BE2C (cell line): ENCODE measurements around the gene YTHDF1.
A peak's percentile ranks its signal among the peaks of the same experiment; 100 is the strongest.

Source experiments
- DNase-seq: peaks from one replicate; pipeline ENCODE4 v3.0.0-alpha.2; 2020
- H3K27me3 ChIP-seq: fragments of 250-450 bp; sonication (Bioruptor Pico); 2 replicates; pipeline ENCODE4 v1.5.1; 2020; ENCODE audit warnings: mild to moderate bottlenecking
- H3K36me3 ChIP-seq: fragments of 250-450 bp; sonication (Bioruptor Pico); 2 replicates; pipeline ENCODE4 v1.5.1; 2020; ENCODE audit warnings: mild to moderate bottlenecking
- H3K4me1 ChIP-seq: fragments of 250-450 bp; sonication (Bioruptor Pico); 2 replicates; pipeline ENCODE4 v1.5.1; 2020
- H3K4me3 ChIP-seq: 2 replicates; pipeline ENCODE4 v1.5.1; 2011; ENCODE audit warnings: low read depth, low read length
- H3K9me3 ChIP-seq: fragments of 250-450 bp; sonication (Bioruptor Pico); 2 replicates; pipeline ENCODE4 v1.5.1; 2020
- TF ChIP-seq, protein P1 (sequence below): IDR thresholded peaks from 2 replicates; pipeline ENCODE4 v1.5.1; 2012; ENCODE audit warnings: mild to moderate bottlenecking, low read depth, low read length

Gene YTHDF1

DNA sequence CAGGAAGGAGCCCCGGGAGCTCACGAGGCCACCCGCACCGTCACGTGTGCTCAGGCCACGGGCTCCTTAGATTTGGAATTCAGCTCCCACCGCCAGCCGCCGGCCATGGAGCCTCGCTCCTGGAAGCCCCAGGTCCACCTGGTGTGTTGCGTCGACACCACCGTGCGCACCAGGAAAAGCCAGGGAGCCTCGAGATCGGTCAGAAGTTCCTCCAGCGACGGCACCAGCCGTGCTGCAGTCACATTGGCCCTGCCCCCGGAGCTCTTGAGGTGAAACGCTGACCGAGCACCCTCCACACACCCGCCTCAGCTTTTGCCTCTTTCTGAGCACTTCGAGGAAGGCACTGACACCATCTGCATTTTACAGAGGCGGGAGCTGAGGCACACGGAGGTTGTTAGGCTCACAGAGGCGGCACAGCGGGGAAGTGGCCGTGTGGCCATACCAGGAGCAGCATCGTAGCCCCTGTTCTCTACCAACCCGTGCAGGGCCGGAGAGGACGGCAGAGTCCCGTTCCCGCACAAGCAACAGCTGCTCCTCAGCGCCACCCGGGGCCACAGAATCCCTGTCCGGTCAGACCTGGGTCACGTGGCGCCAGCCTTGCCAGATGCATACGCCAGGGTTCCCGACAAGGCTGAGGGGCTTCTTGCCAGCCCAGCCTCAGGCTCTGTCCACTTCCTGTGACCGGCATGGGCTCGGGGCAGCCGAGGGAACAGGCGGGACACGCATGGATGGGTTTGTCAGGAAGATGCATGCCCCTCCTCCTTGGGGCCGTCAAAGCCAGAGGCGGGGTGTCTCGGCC is 30.8 kb upstream of the YTHDF1 start:
- peaks cover under 1% of the 10 kb centered on the region for H3K27me3 ChIP-seq
- H3K4me3 ChIP-seq = no peak overlapping the region
- TF ChIP-seq, protein P1, sequence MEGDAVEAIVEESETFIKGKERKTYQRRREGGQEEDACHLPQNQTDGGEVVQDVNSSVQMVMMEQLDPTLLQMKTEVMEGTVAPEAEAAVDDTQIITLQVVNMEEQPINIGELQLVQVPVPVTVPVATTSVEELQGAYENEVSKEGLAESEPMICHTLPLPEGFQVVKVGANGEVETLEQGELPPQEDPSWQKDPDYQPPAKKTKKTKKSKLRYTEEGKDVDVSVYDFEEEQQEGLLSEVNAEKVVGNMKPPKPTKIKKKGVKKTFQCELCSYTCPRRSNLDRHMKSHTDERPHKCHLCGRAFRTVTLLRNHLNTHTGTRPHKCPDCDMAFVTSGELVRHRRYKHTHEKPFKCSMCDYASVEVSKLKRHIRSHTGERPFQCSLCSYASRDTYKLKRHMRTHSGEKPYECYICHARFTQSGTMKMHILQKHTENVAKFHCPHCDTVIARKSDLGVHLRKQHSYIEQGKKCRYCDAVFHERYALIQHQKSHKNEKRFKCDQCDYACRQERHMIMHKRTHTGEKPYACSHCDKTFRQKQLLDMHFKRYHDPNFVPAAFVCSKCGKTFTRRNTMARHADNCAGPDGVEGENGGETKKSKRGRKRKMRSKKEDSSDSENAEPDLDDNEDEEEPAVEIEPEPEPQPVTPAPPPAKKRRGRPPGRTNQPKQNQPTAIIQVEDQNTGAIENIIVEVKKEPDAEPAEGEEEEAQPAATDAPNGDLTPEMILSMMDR = peak; percentile 3; the same call in 1 of the 2 replicates
- peaks cover 10% of the 10 kb centered on the region for H3K4me1 ChIP-seq
- DNase-seq = peak; percentile 74
- no peaks in the 10 kb centered on the region for H3K36me3 ChIP-seq
- no peaks in the 10 kb centered on the region for H3K9me3 ChIP-seq

DNA sequence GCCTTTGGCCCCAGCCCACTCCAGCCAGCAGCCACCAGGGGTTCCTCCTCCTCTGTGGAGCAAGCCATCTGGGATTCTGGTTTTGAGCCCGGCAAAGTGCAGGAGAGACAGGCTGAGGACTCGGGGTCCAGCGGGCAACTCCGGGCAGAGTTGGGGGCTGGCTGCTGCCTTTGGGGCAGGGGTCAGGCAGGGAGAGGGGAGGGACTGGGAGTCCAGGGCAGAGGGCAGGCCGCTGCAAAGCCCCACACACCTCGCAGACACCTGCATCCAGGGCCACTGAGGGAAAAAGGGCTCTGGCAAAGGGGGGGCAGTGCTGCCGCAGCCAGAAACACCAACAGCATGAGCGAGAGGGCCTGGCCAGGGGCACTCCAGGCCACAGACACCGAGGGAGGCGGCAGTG is 28.5 kb upstream of the YTHDF1 start:
- H3K4me3 ChIP-seq = no peak overlapping the region
- H3K9me3 ChIP-seq = no peaks in the 10 kb centered on the region
- H3K27me3 ChIP-seq = no peaks in the 10 kb centered on the region
- H3K4me1 ChIP-seq = peaks cover 10% of the 10 kb centered on the region
- no peaks in the 10 kb centered on the region for H3K36me3 ChIP-seq
- DNase-seq = no peak
- TF ChIP-seq, protein P1 = no peak

DNA sequence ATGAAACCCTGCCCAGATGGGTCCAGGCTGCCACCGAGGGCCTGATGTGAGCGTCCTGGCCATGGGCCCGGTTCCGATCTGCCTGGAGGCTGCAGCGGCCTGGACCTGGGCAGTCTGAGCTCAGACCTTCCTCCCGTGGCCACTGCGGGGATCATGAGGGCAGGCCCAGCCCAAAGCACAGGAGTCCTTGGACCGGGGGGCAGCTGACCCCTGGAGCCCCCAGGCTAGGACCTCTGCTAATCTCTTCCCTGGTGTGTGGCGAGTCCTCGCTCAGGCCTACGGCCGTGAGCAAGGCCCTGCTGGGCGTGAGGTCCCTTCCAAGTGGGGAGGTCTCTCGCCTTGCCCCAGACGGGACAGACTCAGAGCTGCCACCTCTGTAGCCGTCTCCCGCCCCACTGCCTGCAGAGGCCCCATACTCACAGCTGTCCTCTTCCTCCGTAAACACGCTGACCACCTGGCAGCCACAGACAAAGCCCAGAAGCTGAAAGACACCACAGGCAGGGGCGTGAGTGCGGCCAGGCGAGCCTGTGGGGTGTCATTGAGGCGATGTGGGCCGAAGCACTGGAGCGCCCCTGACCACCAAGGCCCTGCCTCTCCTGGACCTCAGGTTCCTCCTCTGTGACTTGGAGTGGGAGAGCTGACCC is 27.8 kb upstream of the YTHDF1 start:
- no peaks in the 10 kb centered on the region for H3K27me3 ChIP-seq
- TF ChIP-seq, protein P1 = no peak
- H3K36me3 ChIP-seq = no peaks in the 10 kb centered on the region
- H3K4me1 ChIP-seq = peaks cover 11% of the 10 kb centered on the region
- no peak for DNase-seq
- H3K9me3 ChIP-seq = no peaks in the 10 kb centered on the region
- H3K4me3 ChIP-seq = no peak overlapping the region

DNA sequence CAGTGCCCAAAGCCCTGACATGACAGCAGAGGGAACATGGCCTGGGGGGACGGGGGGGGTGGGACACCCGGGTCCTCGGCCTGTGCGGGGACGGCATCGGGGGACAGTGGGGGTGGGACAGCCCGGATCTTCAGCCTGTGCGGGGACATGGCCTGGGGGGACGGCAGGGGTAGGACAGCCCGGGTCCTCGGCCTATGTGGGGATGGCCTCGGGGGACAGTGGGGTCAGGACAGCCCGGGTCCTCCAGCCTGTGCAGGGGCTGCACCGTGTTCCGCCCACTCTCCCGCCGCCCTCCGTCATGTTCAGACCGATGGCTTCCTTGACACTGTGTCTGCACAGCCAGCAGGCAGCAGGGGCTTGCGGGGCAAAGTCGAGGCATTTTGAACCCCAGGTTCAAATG is 26.8 kb upstream of the YTHDF1 start:
- Histone ChIP-seq H3K36me3 (no peaks in the 10 kb centered on the region), H3K27me3 (no peaks in the 10 kb centered on the region)
- DNase-seq = no peak

DNA sequence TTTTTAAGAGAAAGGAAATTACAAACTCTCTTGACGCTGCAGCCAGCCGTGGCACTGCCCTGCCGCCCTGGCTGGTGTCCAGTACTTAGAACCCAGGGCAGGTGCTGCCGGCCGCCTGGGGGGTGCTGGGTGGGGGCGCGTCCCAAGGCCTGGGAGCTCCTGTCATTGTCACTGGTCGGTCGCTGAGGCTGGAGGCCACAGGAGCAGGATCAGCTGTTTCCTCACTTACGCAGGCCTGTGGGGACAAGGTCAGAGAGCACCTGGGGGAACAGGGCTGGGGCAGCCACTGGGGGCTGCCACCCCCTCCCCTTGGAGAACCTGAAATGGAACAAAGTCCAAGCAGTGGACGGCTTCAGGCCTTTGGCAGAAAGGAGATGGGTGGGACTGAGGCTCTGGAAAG is 25.3 kb upstream of the YTHDF1 start:
- no peaks in the 10 kb centered on the region for H3K27me3 ChIP-seq
- H3K4me1 ChIP-seq = peaks cover 8% of the 10 kb centered on the region
- no peak overlapping the region for H3K4me3 ChIP-seq
- TF ChIP-seq, protein P1 = no peak
- no peaks in the 10 kb centered on the region for H3K36me3 ChIP-seq
- DNase-seq = no peak
- no peaks in the 10 kb centered on the region for H3K9me3 ChIP-seq

More for the DNA sequence above, 26.8 kb upstream of the YTHDF1 start:
- no peak overlapping the region for H3K4me3 ChIP-seq
- TF ChIP-seq, protein P1 = no peak
- H3K9me3 ChIP-seq = no peaks in the 10 kb centered on the region
- H3K4me1 ChIP-seq = peaks cover 17% of the 10 kb centered on the region

DNA sequence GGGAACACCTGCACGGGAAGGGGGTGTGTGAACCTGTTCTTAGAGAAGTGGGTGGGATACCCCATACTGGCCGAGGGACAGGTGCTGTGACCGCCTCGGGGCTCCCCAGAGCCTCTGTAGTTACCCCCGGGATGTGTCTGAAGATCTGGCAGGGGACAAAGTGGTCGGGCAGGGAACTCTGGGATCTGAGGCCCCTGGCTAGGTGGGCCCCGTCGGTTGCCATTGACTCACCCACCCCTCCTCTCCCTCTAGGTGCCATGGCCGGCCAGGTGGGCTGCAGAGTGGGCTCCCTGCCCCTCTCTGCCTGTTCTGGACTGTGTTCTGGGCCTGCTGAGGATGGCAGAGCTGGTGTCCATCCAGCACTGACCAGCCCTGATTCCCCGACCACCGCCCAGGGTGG is 24.1 kb upstream of the YTHDF1 start:
- peaks cover 8% of the 10 kb centered on the region for H3K4me1 ChIP-seq
- H3K36me3 ChIP-seq = no peaks in the 10 kb centered on the region
- H3K4me3 ChIP-seq = no peak overlapping the region
- H3K9me3 ChIP-seq = no peaks in the 10 kb centered on the region
- TF ChIP-seq, protein P1 = no peak
- no peak for DNase-seq
- no peaks in the 10 kb centered on the region for H3K27me3 ChIP-seq
